GM12878 (cell line): ENCODE results near the gene RTN4.

Experiments
- CTCF ChIP-seq, 3 experiments: IDR thresholded peaks in 2 of 3; conservative IDR thresholded peaks in 1 of 3; 2 replicates each; pipeline ENCODE4 v1.5.1; 2011; ENCODE audit warnings: low read depth in 3 of 3, low read length in 3 of 3, mild to moderate bottlenecking in 3 of 3, control low read depth in 2 of 3, moderate library complexity in 2 of 3, inconsistent platforms in 1 of 3, mixed read lengths in 1 of 3; ENCODE audit not compliant: control insufficient read depth in 2 of 3, insufficient read depth in 1 of 3; ENCODE audit errors: extremely low read depth in 1 of 3
- NR2C1 ChIP-seq: fragments of 450-650 bp; IDR thresholded peaks from 2 replicates; pipeline ENCODE4 v1.6.1; 2017; ENCODE audit warnings: antibody characterized with exemption, mild to moderate bottlenecking, moderate library complexity
- POLR2A ChIP-seq: IDR thresholded peaks from 2 replicates; pipeline ENCODE4 v1.6.1; 2011; ENCODE audit warnings: low read depth, mild to moderate bottlenecking, low read length
- RCOR1 ChIP-seq: conservative IDR thresholded peaks from 2 replicates; pipeline ENCODE4 v1.6.1; 2012; ENCODE audit warnings: low read depth, low read length, improper control_type of control experiment
- REST ChIP-seq: IDR thresholded peaks from 2 replicates; pipeline ENCODE4 v1.6.1; 2012; ENCODE audit warnings: mild to moderate bottlenecking, low read depth, low read length
- ZBED1 ChIP-seq: IDR thresholded peaks from 2 replicates; pipeline ENCODE4 v1.6.1; 2016; ENCODE audit warnings: borderline replicate concordance

- no peak for TF ChIP-seq REST
- TF ChIP-seq POLR2A: no peak
- TF ChIP-seq NR2C1: no peak
- no peak for TF ChIP-seq CTCF (IDR thresholded peaks at IDR 0.05 in 2 of 3, conservative IDR thresholded peaks at IDR 0.05 in 1 of 3; ENCODE audit: control insufficient read depth in 2 of 3, extremely low read depth in 1 of 3, insufficient read depth in 1 of 3, low read depth in 3 of 3, low read length in 3 of 3)
- TF ChIP-seq RCOR1: no peak
- no peak for TF ChIP-seq ZBED1
Measured at GRCh38 chr2:54927751-54928615, 122.3 kb downstream of the RTN4 start.
